ENCODE data around the gene IPO7.

IPO7 gene

DNA sequence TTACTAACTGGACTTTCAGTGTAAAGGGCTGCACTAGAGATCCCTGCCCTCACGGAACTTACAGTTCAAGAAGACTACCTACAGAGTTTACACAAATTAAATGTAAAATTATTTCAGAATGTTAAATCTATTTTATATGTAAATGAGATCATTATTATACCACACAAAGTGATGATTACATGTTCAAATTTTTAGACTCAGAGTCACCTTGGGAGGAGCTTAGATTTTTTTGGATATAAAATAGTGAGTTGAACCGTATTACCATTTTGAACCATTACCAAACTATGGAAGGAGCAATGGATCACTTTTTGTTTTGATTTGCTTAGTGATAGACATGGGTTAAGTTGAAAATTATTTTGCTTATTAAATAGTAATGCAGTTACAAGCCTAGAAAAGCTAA lies 1.6 kb downstream of the IPO7 start:
- TF ChIP-seq GATA2 (IDR thresholded peaks at IDR 0.05; ENCODE audit: low read depth, low read length) (no peak), GATA3 (IDR thresholded peaks at IDR 0.05; ENCODE audit: low read depth, low read length) (no peak)

DNA sequence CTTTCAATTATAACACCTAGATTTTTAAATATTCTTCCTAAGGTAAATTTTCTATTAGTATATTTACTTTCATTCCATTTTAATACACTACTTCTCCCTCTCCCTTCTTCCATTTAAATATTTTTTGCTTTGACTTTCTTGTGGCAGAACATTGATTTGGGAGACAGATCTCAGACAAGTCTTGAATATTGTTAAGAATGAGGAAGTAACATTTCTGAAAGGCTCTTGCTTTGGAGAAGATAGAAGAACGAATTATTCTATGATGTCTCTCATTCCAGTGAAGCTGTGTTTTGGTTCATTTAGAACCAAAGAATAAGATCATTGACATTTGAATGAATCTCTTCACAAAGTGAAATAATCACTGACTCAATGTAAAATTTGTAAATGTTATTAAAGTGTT lies 2.4 kb downstream of the IPO7 start:
- no peak for TF ChIP-seq GATA2 (IDR thresholded peaks at IDR 0.05; ENCODE audit: low read depth, low read length)
- TF ChIP-seq GATA3 (IDR thresholded peaks at IDR 0.05; ENCODE audit: low read depth, low read length): no peak

DNA sequence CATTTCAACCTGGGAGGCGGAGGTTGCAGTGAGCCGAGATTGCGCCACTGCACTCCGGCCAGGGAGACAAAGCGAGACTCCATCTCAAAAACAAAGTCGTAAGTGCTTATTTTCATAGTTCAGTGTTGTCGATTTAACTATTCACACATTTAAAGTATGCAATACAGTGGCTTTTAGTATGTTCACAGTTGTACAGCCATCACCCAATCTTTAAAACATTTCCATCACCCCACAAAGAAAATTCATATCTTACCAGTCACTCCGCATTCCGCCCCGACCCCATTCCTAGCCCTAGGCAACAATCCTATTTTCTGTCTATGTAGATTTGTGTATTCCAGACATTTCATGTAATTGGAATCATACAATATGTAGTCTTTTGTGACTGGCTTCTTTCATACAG lies 11.9 kb downstream of the IPO7 start:
- no peak for TF ChIP-seq GATA3 (IDR thresholded peaks at IDR 0.05; ENCODE audit: low read depth, low read length)
- no peak for TF ChIP-seq GATA2 (IDR thresholded peaks at IDR 0.05; ENCODE audit: low read depth, low read length)

DNA sequence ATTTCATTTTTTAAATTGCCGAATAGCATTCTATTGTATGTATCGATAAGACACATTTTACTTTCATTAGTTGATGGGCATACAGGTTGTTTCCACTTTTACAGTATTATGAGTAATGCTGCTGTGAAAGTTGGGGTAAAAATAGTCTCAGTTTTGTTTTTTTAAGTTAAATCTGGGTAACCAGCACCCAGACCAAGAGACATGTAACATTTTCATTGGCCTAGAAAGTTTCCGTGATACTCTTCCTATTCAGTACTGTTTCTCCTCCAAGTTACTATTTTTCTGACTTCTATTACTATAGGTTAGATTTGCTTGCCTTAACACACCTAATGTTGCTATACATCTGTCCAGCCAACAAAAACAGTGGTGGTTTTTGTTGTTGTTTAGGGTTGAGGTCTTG lies 12.3 kb downstream of the IPO7 start:
- TF ChIP-seq GATA2 (IDR thresholded peaks at IDR 0.05; ENCODE audit: low read depth, low read length) (no peak), GATA3 (IDR thresholded peaks at IDR 0.05; ENCODE audit: low read depth, low read length) (no peak)

DNA sequence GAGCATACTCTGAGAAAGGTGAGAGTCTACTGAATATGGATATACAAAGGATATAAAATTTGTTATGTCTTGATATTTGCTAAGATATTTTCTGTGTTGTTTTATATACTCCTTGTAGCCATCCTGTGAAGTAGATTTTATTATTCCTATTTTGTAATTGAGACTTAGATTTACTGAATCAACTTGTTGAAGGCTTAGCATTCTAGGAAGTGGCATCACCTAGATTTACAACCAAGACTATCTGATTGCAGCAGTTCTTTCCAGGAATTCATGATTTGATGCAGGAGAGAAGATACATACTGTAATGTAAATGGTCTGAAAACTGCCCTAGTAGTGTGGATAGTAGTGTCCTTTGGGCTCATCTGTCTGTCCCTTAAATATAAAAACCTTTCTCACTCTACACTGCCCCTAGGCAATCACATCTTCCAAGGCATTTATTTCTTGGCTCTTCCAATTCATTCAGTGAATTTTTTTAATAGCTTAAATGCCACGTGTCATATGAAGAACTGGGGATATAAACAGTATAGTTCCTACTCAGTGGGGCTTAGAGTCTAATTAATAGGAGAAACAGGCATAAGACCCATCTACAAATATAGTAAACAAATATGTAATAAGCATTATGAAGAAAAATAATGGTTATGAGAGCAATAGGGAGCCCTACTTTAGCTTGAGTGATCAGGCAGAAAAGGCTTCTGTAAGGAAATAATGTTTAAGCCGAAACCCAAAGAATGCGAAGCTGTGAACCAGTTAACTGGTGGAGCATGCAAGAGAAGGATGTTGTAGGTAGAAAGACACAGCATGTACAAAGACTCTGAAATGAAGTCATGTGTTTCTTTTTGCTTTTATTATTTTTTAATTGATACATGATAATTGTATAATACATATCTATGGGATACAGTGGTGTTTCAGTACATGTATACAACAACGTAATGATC lies 13.6 kb downstream of the IPO7 start:
- TF ChIP-seq GATA2 (IDR thresholded peaks at IDR 0.05; ENCODE audit: low read depth, low read length): no peak
- no peak for TF ChIP-seq GATA3 (IDR thresholded peaks at IDR 0.05; ENCODE audit: low read depth, low read length)

DNA sequence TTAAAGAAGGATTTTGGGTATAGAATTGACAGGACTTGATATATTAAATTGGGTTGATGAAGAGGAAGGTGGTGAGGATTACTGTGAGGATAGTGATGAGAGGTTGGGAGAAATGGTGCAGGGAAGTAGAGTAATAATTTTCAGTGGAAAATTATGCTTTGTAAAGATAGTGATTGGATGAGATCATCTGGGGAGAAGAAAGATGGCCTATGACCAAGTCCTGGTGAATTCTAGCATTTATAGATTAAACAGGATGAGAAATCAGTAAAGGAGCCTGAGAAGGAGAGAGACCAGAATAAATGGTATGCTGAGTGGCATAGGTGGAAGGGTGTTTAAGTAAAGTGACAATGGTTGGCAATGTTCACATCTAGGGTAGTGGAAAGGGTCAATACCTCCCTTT lies 15.0 kb downstream of the IPO7 start:
- TF ChIP-seq GATA2 (IDR thresholded peaks at IDR 0.05; ENCODE audit: low read depth, low read length) (no peak), GATA3 (IDR thresholded peaks at IDR 0.05; ENCODE audit: low read depth, low read length) (no peak)

DNA sequence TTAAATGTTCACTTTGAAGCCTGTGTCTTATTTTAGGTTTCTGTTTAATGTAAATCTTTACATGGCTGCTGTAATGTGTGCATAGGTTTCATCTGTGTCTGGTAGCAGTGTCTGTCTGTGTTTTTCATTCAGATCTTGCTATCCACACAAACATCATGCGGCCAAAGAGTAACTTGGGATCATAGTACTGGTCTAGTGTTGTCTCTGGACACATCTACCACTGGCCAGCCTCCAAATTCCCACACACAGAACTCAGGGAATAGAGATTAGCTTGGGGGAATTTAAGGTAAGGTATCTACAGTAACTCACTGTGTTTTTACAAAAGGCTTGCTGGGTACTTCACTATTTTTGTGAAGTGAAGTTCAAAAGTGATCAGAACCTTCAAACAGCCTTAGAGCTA lies 44.3 kb downstream of the IPO7 start:
- TF ChIP-seq GATA3 (IDR thresholded peaks at IDR 0.05; ENCODE audit: low read depth, low read length) (no peak), GATA2 (IDR thresholded peaks at IDR 0.05; ENCODE audit: low read depth, low read length) (no peak)

DNA sequence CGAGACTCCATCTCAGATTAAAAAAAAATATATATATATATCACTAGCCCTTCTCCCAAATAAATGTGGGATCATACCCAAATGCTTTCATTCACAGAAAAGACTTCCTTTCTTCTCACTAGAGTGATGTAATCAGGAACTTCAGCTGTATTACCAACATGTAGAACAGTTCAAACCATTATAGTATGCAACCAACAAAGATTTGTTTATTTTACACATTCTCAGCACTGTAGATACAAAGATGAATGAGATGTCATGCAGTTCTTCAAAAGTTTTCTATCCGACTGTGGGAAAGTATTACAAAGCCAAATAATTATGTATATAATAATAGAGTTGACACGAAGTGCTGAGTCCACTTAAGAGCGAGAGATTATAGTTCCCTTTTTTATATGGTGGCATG lies 54.2 kb downstream of the IPO7 start:
- TF ChIP-seq GATA2 (IDR thresholded peaks at IDR 0.05; ENCODE audit: low read depth, low read length) (no peak), GATA3 (IDR thresholded peaks at IDR 0.05; ENCODE audit: low read depth, low read length) (no peak)

DNA sequence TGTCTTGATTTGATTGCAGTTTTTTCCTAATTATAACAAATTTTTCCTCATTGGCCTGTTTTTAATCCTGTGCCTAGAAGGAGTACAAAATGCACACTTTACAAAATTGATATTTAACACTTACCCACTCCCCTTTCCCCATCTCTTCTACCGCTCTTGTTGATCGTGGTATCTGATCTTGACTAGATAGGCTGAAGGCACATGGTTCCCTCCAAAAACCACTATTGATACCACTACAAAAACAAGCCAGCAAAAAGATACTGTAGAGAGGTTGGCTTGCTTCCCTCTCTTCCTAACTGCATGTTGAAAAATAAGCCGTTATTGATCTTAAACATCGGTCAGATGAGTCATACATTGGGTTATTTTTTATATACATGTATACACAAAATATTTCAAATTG lies 61.8 kb downstream of the IPO7 start:
- TF ChIP-seq GATA2 (IDR thresholded peaks at IDR 0.05; ENCODE audit: low read depth, low read length) (no peak), GATA3 (IDR thresholded peaks at IDR 0.05; ENCODE audit: low read depth, low read length) (no peak)

DNA sequence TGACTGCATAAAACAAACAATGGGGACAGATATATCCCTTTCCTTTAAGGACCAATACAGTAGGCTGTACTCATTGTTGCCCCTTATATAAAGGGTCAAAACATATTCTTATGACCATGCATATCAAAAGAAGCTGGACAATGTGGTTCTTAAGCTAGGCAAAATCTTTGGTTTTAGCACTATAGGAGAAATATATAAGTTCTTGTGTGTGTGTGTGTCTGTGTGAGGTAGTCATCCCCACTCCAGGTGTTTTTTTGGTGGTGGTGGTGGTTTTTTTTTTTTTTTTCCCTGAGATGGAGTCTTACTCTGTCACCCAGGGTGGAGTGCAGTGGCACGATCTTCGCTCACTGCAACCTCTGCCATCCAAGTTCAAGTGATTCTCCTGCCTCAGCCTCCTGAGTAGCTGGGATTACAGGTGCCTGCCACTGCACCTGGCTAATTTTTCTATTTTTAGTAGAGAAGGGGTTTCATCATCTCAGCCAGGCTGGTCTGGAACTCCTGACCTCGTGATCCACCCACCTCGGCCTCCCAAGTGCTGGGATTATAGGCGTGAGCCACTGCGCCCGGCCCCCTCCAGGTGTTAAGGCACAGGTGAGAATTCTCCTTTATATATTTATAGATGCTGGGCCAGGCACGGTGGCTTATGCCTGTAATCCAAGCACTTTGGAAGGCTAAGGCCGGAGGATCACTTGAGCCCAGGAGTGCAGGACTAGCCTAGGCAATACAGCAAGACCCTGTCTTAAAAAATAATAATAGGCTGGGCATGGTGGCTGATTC lies 64.3 kb downstream of the IPO7 start:
- TF ChIP-seq GATA2 (IDR thresholded peaks at IDR 0.05; ENCODE audit: low read depth, low read length): no peak

DNA sequence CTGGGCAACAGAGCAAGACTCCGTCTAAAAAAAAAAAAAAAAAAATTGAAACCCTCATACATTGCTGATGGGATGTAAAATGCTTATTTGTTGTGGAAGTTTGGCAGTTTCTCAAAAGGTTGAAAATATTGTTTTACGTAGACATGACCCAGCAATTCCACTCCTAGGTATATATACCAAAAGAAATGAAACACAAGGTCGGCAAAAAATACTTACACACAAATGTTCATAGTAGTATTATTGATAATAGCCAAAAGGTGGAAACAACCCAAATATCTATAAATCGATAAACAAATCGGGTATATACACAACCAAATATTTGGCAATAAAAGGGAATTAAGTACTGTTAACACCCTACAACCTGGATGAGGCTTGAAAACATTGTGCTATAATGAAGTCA lies 71.3 kb downstream of the IPO7 start:
- no peak for TF ChIP-seq GATA3 (IDR thresholded peaks at IDR 0.05; ENCODE audit: low read depth, low read length)
- TF ChIP-seq GATA2 (IDR thresholded peaks at IDR 0.05; ENCODE audit: low read depth, low read length): no peak

DNA sequence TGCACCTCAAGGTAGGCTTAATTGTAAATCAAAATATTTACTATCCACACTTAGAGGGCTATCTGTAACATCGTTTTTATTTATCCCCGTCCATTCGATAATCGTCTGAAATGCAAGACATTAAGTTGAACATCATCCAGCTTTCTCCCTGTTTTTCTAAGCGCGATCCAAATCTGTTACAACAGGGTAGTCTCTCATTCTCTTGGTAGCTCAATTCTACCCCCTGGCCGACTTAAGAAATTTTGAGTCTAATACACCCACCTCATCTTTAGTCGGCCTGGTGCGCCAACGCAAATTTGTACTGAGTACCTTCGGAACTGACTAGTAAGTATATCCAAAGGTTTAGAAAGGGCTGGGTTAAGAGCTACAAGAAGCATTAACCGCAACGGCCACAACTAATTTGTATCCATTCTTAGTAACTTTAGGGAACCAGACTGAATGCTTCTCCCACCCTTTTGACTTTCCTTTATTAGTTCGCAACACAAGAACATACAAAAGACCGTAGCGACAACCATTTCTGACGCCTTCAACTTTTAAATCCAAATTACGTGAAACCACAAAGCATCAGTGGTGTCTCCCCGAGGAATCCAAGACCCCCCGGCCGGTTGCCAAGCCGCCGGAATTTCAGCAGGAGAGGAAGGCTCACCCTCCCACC lies 75.3 kb downstream of the IPO7 start:
- TF ChIP-seq GATA3 (IDR thresholded peaks at IDR 0.05; ENCODE audit: low read depth, low read length): no peak
- TF ChIP-seq GATA2 (IDR thresholded peaks at IDR 0.05; ENCODE audit: low read depth, low read length): no peak

DNA sequence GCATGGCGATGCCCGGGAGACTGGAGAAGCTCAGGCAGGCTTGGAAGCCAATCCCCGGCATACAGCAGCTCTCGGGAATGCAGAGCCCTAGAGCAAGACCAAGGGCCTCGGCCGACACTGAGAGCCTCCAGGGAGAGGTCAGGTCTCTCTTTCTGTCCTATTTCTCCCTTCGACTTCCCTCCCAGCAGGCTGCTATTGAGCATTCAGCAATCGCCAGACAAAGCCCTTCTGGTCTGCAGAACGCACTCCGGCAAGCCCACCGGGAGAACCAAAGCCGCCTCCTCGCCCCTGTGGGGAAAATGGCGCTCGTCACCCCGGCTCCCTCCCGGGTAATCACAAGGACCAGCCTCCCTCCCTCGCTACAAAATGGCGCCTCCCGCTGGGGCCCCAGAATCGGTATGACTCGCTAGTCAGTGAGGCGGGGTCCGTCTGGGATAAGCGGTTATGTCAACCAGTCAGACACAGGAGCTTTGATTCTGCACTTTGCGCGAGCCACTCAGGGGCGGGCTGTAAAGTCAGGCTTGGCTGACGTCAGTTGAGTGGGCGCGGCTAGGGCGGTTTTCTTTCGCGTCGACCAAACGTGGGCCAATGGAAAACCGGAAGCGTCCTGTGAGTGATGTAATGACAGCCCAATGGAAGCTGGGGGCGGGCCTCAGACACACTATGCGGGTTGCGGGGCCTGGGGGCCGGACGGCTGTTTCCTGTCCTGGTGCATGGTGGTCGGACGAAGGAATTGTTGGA lies 76.0 kb downstream of the IPO7 start, which contains the start of gene ZNF143:
Gene ZNF143 (plus strand): TSS at position 691 of the 741 bp plus-strand sequence. CDS start 10,297 bp downstream, outside the sequence.
- no peak for TF ChIP-seq GATA2 (IDR thresholded peaks at IDR 0.05; ENCODE audit: low read depth, low read length)
